ENCODE measurements around the gene CDO1. TPM values are rescaled to one million over a fixed set of nuclear protein-coding genes. Genes with fewer than 3 reads are reported as not detected.

CDO1 gene
- total RNA-seq, 1 experiment from 2014 or later = 0.42 TPM

- ChIA-PET CTCF (interaction anchor here (0.6 to 1.6 kb wide), 2 partner anchors 20 to 183 kb away, joined by 3 to 6 read pairs; no protein-coding TSS in a partner anchor), POLR2A (no interaction called here)
- no peaks in the 10 kb centered on the region for H3K9me3 Mint-ChIP-seq (ENCODE audit: unreplicated experiment)
- no peaks in the 10 kb centered on the region for H3K4me1 Mint-ChIP-seq (ENCODE audit: insufficient read depth, unreplicated experiment)
- no peak overlapping the region for H3K4me3 Mint-ChIP-seq (ENCODE audit: unreplicated experiment)
- no peak for DNase-seq (ENCODE audit: unreplicated experiment)
- TF ChIP-seq CTCF (IDR thresholded peaks at IDR 0.05; ENCODE audit: unreplicated experiment) = no peak
- peaks cover 4% of the 10 kb centered on the region for H3K27me3 Mint-ChIP-seq (ENCODE audit: insufficient read depth, unreplicated experiment)
- no peaks in the 10 kb centered on the region for H3K36me3 Mint-ChIP-seq (ENCODE audit: insufficient read depth, unreplicated experiment)
- no TSS peak for BruUV-seq (replicated peaks)
- H3K27ac Mint-ChIP-seq (ENCODE audit: low read depth, unreplicated experiment) = no peak overlapping the region
- intact Hi-C loops (cut with micrococcal nuclease) = no loop called here
Observed at GRCh38 chr5:115798252-115798651, 18.2 kb downstream of the CDO1 start.

GRCh38 chr5:115796656-115797055 lies 19.8 kb downstream of the CDO1 start:
- intact Hi-C loops (cut with micrococcal nuclease) = no loop called here
- H3K4me1 Mint-ChIP-seq (ENCODE audit: insufficient read depth, unreplicated experiment) = no peaks in the 10 kb centered on the region
- ChIA-PET POLR2A (no interaction called here), CTCF (interaction anchor here (0.8 kb wide), 1 partner anchor 140 kb away, joined by 4 read pairs; no protein-coding TSS in a partner anchor)
- BruUV-seq (replicated peaks) = no TSS peak
- DNase-seq (ENCODE audit: unreplicated experiment) = no peak
- H3K27me3 Mint-ChIP-seq (ENCODE audit: insufficient read depth, unreplicated experiment) = peaks cover 20% of the 10 kb centered on the region
- H3K4me3 Mint-ChIP-seq (ENCODE audit: unreplicated experiment) = no peak overlapping the region
- no peaks in the 10 kb centered on the region for H3K36me3 Mint-ChIP-seq (ENCODE audit: insufficient read depth, unreplicated experiment)
- H3K27ac Mint-ChIP-seq (ENCODE audit: low read depth, unreplicated experiment) = no peak overlapping the region
- no peaks in the 10 kb centered on the region for H3K9me3 Mint-ChIP-seq (ENCODE audit: unreplicated experiment)
- TF ChIP-seq CTCF (IDR thresholded peaks at IDR 0.05; ENCODE audit: unreplicated experiment) = no peak

GRCh38 chr5:115795700-115796099 lies 20.8 kb downstream of the CDO1 start:
- intact Hi-C loops (cut with micrococcal nuclease) = no loop called here
- no peak for TF ChIP-seq CTCF (IDR thresholded peaks at IDR 0.05; ENCODE audit: unreplicated experiment)
- Mint-ChIP-seq H3K27ac (ENCODE audit: low read depth, unreplicated experiment) (no peak overlapping the region), H3K4me1 (ENCODE audit: insufficient read depth, unreplicated experiment) (no peaks in the 10 kb centered on the region), H3K9me3 (ENCODE audit: unreplicated experiment) (no peaks in the 10 kb centered on the region), H3K4me3 (ENCODE audit: unreplicated experiment) (no peak overlapping the region), H3K36me3 (ENCODE audit: insufficient read depth, unreplicated experiment) (no peaks in the 10 kb centered on the region), H3K27me3 (ENCODE audit: insufficient read depth, unreplicated experiment) (peaks cover 29% of the 10 kb centered on the region)
- ChIA-PET CTCF (interaction anchor here (0.6 kb wide), 2 partner anchors 12 to 47 kb away, joined by 3 read pairs; no protein-coding TSS in a partner anchor), POLR2A (no interaction called here)
- no TSS peak for BruUV-seq (replicated peaks)
- DNase-seq (ENCODE audit: unreplicated experiment) = no peak

- CTCF ChIA-PET = no interaction called here
- no TSS peak for BruUV-seq (replicated peaks)
Observed at GRCh38 chr5:115788440-115788839, 28.0 kb downstream of the CDO1 start.

More at GRCh38 chr5:115788440-115788839, 28.0 kb downstream of the CDO1 start:
- Mint-ChIP-seq H3K27ac (ENCODE audit: low read depth, unreplicated experiment) (no peak overlapping the region), H3K4me3 (ENCODE audit: unreplicated experiment) (no peak overlapping the region), H3K4me1 (ENCODE audit: insufficient read depth, unreplicated experiment) (no peaks in the 10 kb centered on the region), H3K9me3 (ENCODE audit: unreplicated experiment) (no peaks in the 10 kb centered on the region), H3K36me3 (ENCODE audit: insufficient read depth, unreplicated experiment) (no peaks in the 10 kb centered on the region), H3K27me3 (ENCODE audit: insufficient read depth, unreplicated experiment) (peaks cover 82% of the 10 kb centered on the region)
- intact Hi-C loops (cut with micrococcal nuclease) = no loop called here
- no peak for DNase-seq (ENCODE audit: unreplicated experiment)
- TF ChIP-seq CTCF (IDR thresholded peaks at IDR 0.05; ENCODE audit: unreplicated experiment) = no peak
- POLR2A ChIA-PET = interaction anchor here (0.9 kb wide), 1 partner anchor 11 kb away, joined by 4 read pairs; no protein-coding TSS in a partner anchor

Data from MCF 10A (cell line).